GM21367 (cell line): ENCODE results near the gene AK9.
"Not testable (repeated sequence)": the region's sequence is repeated elsewhere in the genome, so short reads cannot be mapped to it uniquely, and the experiment has no call there.

Experiments used
- ATAC-seq: cut with Tn5 transposase; IDR thresholded peaks from one replicate; pipeline ENCODE4 v1.9.1; 2021; ENCODE audit not compliant: unreplicated experiment

The AK9 gene

GRCh38 chr6:109690737-109691621 lies at the start of gene AK9, which contains the start of gene FIG4:
TSS of gene AK9 (minus strand) at chr6:109691202. CDS start at chr6:109675745, 15,457 bp downstream.
TSS of gene FIG4 (plus strand) at chr6:109691296. CDS start at chr6:109691436, 140 bp downstream.
- ATAC-seq: peak; percentile 92

- ATAC-seq: no peak
Measured at GRCh38 chr6:109740787-109741186, 49.8 kb upstream of the AK9 start.

DNA sequence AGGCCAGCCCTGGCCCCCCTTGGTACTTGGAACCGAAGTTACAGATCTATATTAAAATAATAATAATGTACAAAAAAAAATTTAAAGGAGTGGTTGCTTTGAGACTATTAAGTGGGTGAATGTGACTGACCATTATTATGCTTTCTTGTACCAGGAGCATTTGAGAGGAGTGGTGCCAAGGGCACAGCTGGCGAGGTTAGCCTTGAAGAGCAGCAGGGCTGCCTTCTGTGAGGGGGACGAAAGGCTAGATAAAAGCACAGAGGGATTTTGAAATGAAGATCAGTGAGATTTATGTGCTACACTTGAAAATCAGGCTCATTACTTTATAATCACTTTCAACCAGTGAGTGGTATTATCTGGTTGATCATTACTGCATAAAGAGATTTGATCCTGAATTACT lies 48.7 kb upstream of the AK9 start:
- no peak for ATAC-seq

- no peak for ATAC-seq
Measured at GRCh38 chr6:109738667-109739066, 47.7 kb upstream of the AK9 start.

DNA sequence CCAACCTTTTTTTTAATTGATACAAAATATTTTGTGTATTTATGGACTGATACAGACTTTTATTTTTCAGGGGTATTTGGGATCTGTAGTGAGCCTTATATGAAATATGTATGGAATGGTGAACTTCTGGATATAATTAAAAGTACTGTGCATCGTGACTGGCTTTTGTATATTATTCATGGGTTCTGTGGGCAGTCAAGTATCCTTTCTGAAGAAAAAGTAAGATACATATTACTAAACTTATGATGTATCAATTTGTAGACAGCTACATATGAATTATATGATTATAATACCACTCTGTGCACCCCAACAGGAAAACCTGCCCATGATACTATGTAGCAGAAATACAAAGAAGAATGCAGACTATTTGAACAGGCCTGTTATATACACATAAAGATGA lies 47.3 kb upstream of the AK9 start:
- no peak for ATAC-seq

GRCh38 chr6:109736273-109737025 lies 45.4 kb upstream of the AK9 start:
- ATAC-seq: no peak

GRCh38 chr6:109725250-109725649 lies 34.2 kb upstream of the AK9 start:
- ATAC-seq: not testable (repeated sequence)

DNA sequence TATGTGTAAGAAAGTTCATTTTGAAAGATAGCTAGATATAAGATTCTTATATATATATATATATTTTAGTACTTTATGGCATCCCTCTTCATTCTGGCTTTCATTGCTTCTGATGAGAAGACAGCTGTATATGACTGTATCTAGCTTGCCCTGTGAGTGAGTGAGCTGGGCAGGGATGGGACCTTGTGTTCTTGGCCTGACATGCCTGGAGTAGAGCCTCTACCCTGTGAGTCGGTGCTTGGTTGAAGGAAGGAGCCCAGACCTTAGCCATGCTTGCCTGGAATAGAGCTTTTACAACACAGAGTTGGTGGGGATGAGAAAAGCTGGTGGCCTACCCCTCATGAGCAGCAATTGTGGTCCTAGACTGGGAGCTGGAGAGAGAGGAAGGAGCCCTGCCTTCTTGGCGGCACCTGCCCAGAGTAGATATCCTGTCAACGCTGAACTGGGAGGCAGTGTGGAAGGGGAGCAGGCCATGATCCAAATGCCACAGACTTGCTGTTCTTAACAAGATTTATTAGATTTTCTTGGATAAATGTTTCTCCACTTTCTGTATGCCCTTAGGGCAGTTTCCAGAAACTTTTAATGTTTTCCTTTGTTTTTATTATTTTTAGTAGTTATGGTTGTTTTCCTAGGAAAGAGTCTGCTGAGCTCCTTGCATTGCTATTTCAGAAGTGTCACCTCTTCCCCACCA lies 31.7 kb upstream of the AK9 start:
- no peak for ATAC-seq

DNA sequence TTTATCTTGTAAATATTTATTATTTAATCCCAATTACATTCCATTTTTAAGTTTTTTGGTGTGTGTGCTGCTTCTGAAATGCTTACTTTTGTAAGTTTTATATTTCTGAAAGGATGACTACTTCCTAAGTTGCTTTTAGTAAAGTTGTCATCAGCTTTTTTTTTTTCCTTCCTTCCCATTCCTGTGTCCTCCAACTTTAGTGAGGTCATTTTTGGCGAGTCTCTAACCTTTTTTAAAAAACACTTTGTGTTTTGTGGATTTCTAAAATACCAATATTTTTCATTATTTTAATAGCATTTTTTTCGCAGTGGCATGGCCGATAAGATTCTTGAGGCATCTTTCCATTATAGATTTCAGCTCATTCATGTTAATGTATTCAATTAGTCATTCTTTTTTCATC lies 31.0 kb upstream of the AK9 start:
- ATAC-seq: no peak

DNA sequence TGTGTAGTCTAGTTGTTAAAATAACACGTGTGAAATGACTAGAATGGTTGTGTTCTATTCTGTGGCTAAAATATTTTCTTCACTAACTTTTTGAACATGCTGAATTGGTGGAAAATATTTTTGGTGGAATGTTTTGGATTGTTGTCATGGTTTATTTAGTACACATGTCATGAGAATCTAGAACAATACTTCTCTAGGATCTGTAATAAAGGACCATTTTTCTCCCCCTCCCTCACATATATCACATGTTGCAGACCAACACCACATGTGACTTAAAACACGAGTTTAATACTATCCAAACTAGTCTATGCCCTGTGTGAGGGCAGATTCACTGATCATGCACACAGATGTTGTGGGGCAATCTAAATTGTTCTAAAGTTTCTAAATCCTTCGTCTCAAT lies 29.3 kb upstream of the AK9 start:
- no peak for ATAC-seq

DNA sequence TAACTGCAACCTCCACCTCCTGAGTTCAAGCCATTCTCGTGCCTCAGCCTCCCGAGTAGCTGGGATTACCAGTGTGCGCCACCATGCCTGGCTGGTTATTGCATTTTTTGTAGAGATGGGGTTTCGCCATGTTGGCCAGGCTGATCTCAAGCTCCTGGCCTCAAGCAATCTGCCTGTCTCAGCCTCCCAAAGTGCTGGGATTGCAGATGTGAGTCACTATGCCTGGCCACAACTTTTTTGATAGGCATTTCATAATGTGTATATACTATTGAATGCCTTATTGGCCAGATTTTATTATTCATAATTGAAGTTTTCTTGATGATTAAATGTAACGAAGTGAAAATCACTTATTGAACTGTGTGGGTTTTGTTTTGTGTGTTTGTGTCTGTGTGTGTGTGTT lies 28.0 kb upstream of the AK9 start:
- ATAC-seq: no peak

DNA sequence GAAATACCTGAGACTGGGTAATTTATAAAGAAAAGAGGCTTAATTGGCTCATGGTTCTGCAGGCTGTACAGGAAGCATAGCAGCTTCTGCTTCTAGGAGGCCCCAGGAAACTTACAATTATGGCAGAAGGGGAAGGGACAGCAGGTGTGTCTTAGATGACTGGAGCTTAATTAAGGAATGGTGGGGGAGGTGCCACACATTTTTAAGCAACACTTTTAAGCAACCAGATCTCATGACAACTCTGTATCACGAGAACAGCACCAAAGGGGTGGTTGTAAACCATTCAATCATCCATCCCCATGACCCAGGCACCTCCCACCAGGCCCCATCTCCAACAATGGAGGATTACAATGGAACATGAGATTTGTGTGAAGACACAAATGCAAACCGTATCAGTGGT lies 27.0 kb upstream of the AK9 start:
- no peak for ATAC-seq

GRCh38 chr6:109715616-109716015 lies 24.6 kb upstream of the AK9 start:
- no peak for ATAC-seq

GRCh38 chr6:109714611-109715010 lies 23.6 kb upstream of the AK9 start:
- no peak for ATAC-seq

DNA sequence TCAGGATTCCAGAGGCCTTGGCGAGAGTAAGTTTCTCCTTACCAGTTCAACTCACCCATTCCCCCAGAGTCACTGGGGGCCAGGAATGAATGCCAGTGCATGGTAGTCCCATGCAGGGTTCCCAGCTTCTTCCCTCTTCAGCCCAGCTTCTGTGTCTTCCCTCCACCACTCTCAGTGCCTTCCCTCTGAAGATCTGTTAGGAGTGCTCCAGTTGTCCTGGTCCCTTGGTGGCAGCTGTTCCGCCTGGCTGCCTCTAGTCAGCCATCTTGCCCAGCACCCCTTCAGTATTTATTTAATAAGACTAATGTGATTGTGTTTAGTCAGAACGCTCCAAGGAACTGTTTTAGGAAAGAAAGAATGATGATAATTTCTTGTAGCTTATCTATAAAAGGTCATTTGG lies 23.2 kb upstream of the AK9 start:
- ATAC-seq: no peak

- no peak for ATAC-seq
Measured at GRCh38 chr6:109713097-109713496, 22.1 kb upstream of the AK9 start.

GRCh38 chr6:109708099-109708498 lies 17.1 kb upstream of the AK9 start:
- ATAC-seq: not testable (repeated sequence)

GRCh38 chr6:109706513-109706912 lies 15.5 kb upstream of the AK9 start:
- ATAC-seq: no peak

DNA sequence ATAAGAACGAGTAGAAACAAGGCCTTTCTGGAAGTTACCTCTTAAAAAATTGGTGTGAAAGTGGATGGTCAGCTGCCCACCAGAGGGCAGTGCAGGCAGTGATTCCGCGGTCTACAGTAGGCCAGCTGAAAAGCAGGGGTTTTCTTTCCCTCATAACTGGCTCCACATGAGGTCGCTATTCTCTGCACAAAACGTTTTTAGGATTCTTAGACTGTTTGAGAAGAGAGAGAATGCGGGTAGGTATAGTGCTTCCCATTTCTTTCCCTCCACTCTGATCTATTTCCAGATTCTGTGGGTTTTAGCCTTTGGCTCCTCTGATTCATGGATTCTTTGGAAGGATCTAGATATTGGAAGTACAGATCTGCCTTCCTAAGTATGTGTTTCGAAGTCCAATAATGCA lies 14.3 kb upstream of the AK9 start:
- ATAC-seq: peak; percentile 88

- no peak for ATAC-seq
Measured at GRCh38 chr6:109702791-109703190, 11.8 kb upstream of the AK9 start.

DNA sequence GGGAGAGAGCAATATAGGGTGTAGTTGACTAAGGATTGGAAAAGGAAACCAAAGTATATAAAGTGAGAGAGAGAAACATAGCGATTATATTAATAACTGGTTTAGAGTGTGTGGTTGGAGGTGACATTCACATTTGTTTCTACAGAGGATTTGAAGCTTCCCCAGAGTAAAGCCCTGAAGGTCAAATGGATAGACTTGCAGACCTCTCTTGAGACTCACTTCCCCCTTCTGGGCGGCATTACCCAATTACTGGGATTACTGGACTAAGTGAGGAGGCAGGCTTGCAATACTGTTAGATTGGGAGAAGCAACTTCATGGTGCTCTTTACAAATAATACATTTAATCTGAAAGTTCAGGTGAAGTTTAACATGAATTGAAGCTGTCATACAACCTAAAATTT lies 10.8 kb upstream of the AK9 start:
- no peak for ATAC-seq

DNA sequence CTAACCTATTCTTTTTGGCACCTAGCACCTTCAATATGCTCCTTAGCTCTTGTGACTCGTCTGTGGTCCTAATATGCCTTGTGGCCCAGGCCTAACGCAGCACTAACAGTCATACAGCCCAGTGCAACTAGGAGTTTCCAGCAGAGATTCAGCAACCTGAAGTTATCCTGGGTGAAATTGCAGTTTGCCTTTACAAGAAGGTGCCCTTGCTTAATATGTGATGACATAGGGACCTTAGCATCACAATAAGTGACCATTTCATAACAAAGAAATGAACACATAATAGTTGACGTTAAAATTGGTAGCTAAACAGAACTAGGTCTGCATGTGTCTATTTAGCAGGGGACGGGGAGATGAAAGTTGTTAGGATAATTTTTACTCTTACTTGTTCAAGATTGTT lies 10.2 kb upstream of the AK9 start:
- no peak for ATAC-seq
